ENCODE data around the gene ANKRD44. TPM values are rescaled to one million over a fixed set of nuclear protein-coding genes. Genes with fewer than 3 reads are reported as not detected.

Gene ANKRD44
- total RNA-seq, 1 experiment from 2014 or later = 7.8 TPM

- Histone ChIP-seq H3K27ac (ENCODE audit: low read length) (no peak overlapping the region), H3K36me3 (ENCODE audit: control insufficient read depth, insufficient read depth, low read length) (no peaks in the 10 kb centered on the region), H3K27me3 (ENCODE audit: control insufficient read depth, insufficient read depth, low read length) (no peaks in the 10 kb centered on the region), H3K4me1 (ENCODE audit: control insufficient read depth, insufficient read depth, low read length) (peaks cover 11% of the 10 kb centered on the region), H3K9me3 (ENCODE audit: control insufficient read depth, insufficient read depth, low read depth, low read length) (no peaks in the 10 kb centered on the region), H3K4me3 (ENCODE audit: low read depth in 2 of 2, low read length in 2 of 2) (no peak overlapping the region)
- TF ChIP-seq CTCF (IDR thresholded peaks at IDR 0.05) (no peak), POLR2AphosphoS5 (IDR thresholded peaks at IDR 0.05; ENCODE audit: low read depth, low read length) (no peak), TCF7L2 (IDR thresholded peaks at IDR 0.05; ENCODE audit: low read depth, low read length) (no peak), SIN3A (IDR thresholded peaks at IDR 0.05; ENCODE audit: borderline replicate concordance, insufficient read depth, low read depth, low read length) (no peak), REST (IDR thresholded peaks at IDR 0.05; ENCODE audit: insufficient read depth in 1 of 2, low read depth in 2 of 2, low read length in 1 of 2) (no peak)
- intact Hi-C loops (cut with micrococcal nuclease; ENCODE audit: unreplicated experiment) = no loop called here
- ATAC-seq (no peak), DNase-seq (ENCODE audit: low read depth, low spot score) (no peak)
- CTCF ChIA-PET = no interaction called here
- POLR2A ChIA-PET = no interaction called here
- in situ Hi-C loops (cut with HindIII; ENCODE audit: low pct_unique_long_range_greater_than_20kb, low sequenced_read_pairs) = no loop called here
- no TSS peak for BruUV-seq (replicated peaks)
Measured at GRCh38 chr2:197281421-197281820, 29.2 kb downstream of the ANKRD44 start.

- ATAC-seq = no peak
- no peak overlapping the region for H3K27ac ChIP-seq (ENCODE audit: low read length)
Measured at GRCh38 chr2:197280015-197280702, 30.4 kb downstream of the ANKRD44 start.

More at GRCh38 chr2:197280015-197280702, 30.4 kb downstream of the ANKRD44 start:
- H3K4me1 ChIP-seq (ENCODE audit: control insufficient read depth, insufficient read depth, low read length) = peaks cover 3% of the 10 kb centered on the region
- no peaks in the 10 kb centered on the region for H3K27me3 ChIP-seq (ENCODE audit: control insufficient read depth, insufficient read depth, low read length)
- intact Hi-C loops (cut with micrococcal nuclease; ENCODE audit: unreplicated experiment) (no loop called here), in situ Hi-C loops (cut with HindIII; ENCODE audit: low pct_unique_long_range_greater_than_20kb, low sequenced_read_pairs) (no loop called here)
- CTCF ChIA-PET = no interaction called here
- no peak for DNase-seq (ENCODE audit: low read depth, low spot score)
- TF ChIP-seq REST (IDR thresholded peaks at IDR 0.05; ENCODE audit: insufficient read depth in 1 of 2, low read depth in 2 of 2, low read length in 1 of 2) (no peak), CTCF (IDR thresholded peaks at IDR 0.05) (no peak), POLR2AphosphoS5 (IDR thresholded peaks at IDR 0.05; ENCODE audit: low read depth, low read length) (no peak), SIN3A (IDR thresholded peaks at IDR 0.05; ENCODE audit: borderline replicate concordance, insufficient read depth, low read depth, low read length) (no peak), TCF7L2 (IDR thresholded peaks at IDR 0.05; ENCODE audit: low read depth, low read length) (no peak)
- no peaks in the 10 kb centered on the region for H3K36me3 ChIP-seq (ENCODE audit: control insufficient read depth, insufficient read depth, low read length)
- no TSS peak for BruUV-seq (replicated peaks)
- no peak overlapping the region for H3K4me3 ChIP-seq (ENCODE audit: low read depth in 2 of 2, low read length in 2 of 2)
- POLR2A ChIA-PET = interaction anchor here (0.6 to 0.7 kb wide), 2 partner anchors 17 to 25 kb away, joined by 3 read pairs; no protein-coding TSS in a partner anchor
- H3K9me3 ChIP-seq (ENCODE audit: control insufficient read depth, insufficient read depth, low read depth, low read length) = no peaks in the 10 kb centered on the region
